Activated T-cell treated with anti-CD3 and anti-CD28 coated beads, Interleukin-2, amount 50 U/mL, for 24 hours (primary cell): ENCODE data around the gene EDAR.

Source experiments
- DNase-seq: peaks from one replicate; pipeline ENCODE4 v3.0.0-alpha.2; 2020
- H3K27ac Mint-ChIP-seq: 2 replicates; pipeline ENCODE4 v1.8.0; 2020; ENCODE audit warnings: mild to moderate bottlenecking, mixed read lengths
- H3K27me3 Mint-ChIP-seq: 2 replicates; pipeline ENCODE4 v1.8.0; 2020; ENCODE audit warnings: mixed read lengths
- H3K36me3 Mint-ChIP-seq: 2 replicates; pipeline ENCODE4 v1.8.0; 2020; ENCODE audit warnings: low read depth, mixed read lengths
- H3K4me1 Mint-ChIP-seq: 2 replicates; pipeline ENCODE4 v1.8.0; 2020; ENCODE audit warnings: low read depth, mixed read lengths
- H3K4me3 Mint-ChIP-seq: 2 replicates; pipeline ENCODE4 v1.8.0; 2020; ENCODE audit warnings: mild to moderate bottlenecking, moderate library complexity, mixed read lengths
- H3K9me3 Mint-ChIP-seq: 2 replicates; pipeline ENCODE4 v1.8.0; 2020; ENCODE audit warnings: mixed read lengths

EDAR gene

GRCh38 chr2:108944601-108945331, 44.3 kb downstream of the EDAR start:
- peaks cover 21% of the 10 kb centered on the region for H3K36me3 Mint-ChIP-seq
- no peaks in the 10 kb centered on the region for H3K27me3 Mint-ChIP-seq
- H3K4me3 Mint-ChIP-seq, result no peak overlapping the region
- H3K4me1 Mint-ChIP-seq, result peaks cover 6% of the 10 kb centered on the region
- no peak for DNase-seq
- no peak overlapping the region for H3K27ac Mint-ChIP-seq
- H3K9me3 Mint-ChIP-seq, result peaks cover 26% of the 10 kb centered on the region

DNA sequence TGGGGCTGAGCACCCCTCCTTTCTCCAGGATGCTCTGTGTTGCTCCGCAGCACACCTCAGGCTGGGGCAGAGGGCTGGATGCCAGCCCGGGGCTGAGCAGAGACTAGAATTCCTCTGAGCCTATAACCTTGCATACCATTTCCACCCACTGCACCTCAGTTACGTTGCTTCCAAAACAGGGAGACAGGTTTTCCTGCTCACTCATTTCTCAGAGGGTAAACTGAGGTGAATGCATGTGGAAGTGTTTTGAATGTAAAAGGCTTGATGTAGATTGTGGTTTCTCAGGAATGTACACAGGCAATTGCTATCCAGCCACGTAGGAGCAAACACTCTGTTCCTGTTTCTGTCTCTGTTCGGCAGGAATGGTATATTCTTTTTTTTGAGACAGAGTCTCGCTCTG, 45.3 kb downstream of the EDAR start:
- H3K27ac Mint-ChIP-seq, result no peak overlapping the region
- no peak for DNase-seq
- peaks cover 24% of the 10 kb centered on the region for H3K9me3 Mint-ChIP-seq
- H3K4me3 Mint-ChIP-seq, result no peak overlapping the region
- no peaks in the 10 kb centered on the region for H3K27me3 Mint-ChIP-seq
- H3K4me1 Mint-ChIP-seq, result peaks cover 13% of the 10 kb centered on the region
- peaks cover 21% of the 10 kb centered on the region for H3K36me3 Mint-ChIP-seq

GRCh38 chr2:108942888-108943287, 46.1 kb downstream of the EDAR start:
- peaks cover 19% of the 10 kb centered on the region for H3K9me3 Mint-ChIP-seq
- H3K4me3 Mint-ChIP-seq, result no peak overlapping the region
- no peaks in the 10 kb centered on the region for H3K27me3 Mint-ChIP-seq
- H3K36me3 Mint-ChIP-seq, result peaks cover 15% of the 10 kb centered on the region
- no peak for DNase-seq
- peaks cover 20% of the 10 kb centered on the region for H3K4me1 Mint-ChIP-seq
- no peak overlapping the region for H3K27ac Mint-ChIP-seq

- peaks cover 25% of the 10 kb centered on the region for H3K4me1 Mint-ChIP-seq
- no peak overlapping the region for H3K27ac Mint-ChIP-seq
Observed at GRCh38 chr2:108942231-108942825, 46.7 kb downstream of the EDAR start.

GRCh38 chr2:108941767-108942166, 47.3 kb downstream of the EDAR start:
- Mint-ChIP-seq H3K4me3 (no peak overlapping the region), H3K27me3 (no peaks in the 10 kb centered on the region), H3K9me3 (peaks cover 11% of the 10 kb centered on the region), H3K27ac (peak overlapping the region; percentile 12), H3K36me3 (peaks cover 6% of the 10 kb centered on the region), H3K4me1 (peaks cover 28% of the 10 kb centered on the region)
- DNase-seq, result no peak

More at GRCh38 chr2:108942231-108942825, 46.7 kb downstream of the EDAR start:
- Mint-ChIP-seq H3K36me3 (peaks cover 11% of the 10 kb centered on the region), H3K9me3 (peaks cover 17% of the 10 kb centered on the region), H3K27me3 (no peaks in the 10 kb centered on the region), H3K4me3 (no peak overlapping the region)
- no peak for DNase-seq

DNA sequence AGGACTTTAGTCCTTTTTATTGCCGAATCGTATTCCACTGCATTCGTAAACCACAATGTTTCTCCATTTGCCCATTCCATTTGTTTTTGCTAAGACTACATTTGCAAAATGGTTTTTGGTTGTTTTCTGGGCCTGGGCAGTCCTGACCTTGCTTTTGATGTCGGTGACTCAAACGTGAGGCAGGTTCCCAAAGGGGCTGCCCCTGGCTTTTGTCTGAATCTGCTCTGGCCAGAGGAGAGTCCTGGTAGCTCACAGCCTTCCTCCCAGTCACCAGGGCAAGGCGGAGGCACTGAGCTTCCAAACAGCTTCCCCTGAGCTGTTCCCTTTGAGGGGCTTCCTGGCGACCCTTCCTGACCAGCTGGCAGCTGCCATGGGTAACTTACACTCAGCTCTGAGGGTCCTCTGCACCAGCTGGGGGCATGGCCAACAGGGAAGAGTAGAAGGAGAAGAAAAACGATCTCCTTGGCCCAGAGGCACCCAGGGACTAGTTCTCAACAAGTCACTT, 47.8 kb downstream of the EDAR start:
- Mint-ChIP-seq H3K36me3 (peaks cover 2% of the 10 kb centered on the region), H3K27ac (peak overlapping the region; percentile 12), H3K9me3 (peaks cover 6% of the 10 kb centered on the region), H3K27me3 (no peaks in the 10 kb centered on the region), H3K4me1 (peaks cover 30% of the 10 kb centered on the region), H3K4me3 (no peak overlapping the region)
- DNase-seq, result no peak

DNA sequence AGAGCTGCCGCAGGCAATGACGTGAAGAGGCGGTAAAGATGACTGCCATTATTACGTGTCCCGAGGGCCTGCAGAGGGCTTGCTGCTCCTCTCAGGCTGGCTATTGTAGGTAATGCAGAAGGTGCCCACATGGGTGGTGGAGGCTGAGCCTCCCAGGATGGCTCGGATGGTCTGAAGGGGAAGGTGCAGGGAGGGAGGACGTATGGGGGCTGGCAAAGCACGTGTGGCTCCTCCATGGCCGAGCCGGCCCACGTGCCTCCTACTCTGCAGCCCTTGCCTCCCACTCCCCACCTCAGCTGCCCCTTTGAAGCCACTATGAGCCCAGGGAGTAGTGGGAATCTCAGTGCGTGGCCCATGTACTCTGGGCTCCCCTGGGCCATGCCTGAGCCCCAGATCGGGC, 48.9 kb downstream of the EDAR start:
- H3K4me1 Mint-ChIP-seq, result peaks cover 30% of the 10 kb centered on the region
- no peak for DNase-seq
- no peaks in the 10 kb centered on the region for H3K9me3 Mint-ChIP-seq
- no peaks in the 10 kb centered on the region for H3K36me3 Mint-ChIP-seq
- H3K27ac Mint-ChIP-seq, result no peak overlapping the region
- H3K27me3 Mint-ChIP-seq, result no peaks in the 10 kb centered on the region
- no peak overlapping the region for H3K4me3 Mint-ChIP-seq

DNA sequence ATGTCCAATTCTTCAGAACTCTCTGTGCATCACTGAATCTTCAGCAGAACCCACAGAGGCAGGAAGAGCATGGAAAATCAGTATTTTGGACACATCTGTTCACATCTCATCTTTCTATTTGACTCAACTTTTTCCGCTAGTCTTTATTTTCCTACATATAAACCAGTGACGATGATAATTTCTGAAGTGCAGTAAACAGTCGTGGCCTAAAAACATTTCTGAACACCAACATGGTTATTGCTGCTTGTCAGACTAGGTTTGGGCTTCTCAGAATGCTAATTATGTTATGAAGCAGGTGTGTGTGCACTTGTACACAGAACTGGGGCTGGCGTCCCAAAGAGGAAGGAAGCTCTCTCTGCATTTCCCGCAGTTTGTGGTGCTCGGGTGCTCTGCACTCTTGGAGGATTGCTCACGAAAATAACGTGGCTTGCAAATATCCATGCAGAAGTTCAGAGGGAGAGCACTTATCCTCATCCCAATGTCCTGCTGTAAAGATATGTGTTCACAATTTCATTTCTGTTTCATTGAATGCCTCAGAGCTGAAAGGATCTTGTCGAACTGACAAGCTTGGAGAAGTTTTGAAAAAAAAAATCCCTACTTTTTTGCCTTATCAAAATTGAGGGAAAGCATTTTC, 50.8 kb downstream of the EDAR start:
- no peaks in the 10 kb centered on the region for H3K9me3 Mint-ChIP-seq
- H3K4me1 Mint-ChIP-seq, result peaks cover 31% of the 10 kb centered on the region
- no peak for DNase-seq
- H3K4me3 Mint-ChIP-seq, result peak overlapping the region; percentile 23
- H3K27ac Mint-ChIP-seq, result peak overlapping the region; percentile 80
- H3K27me3 Mint-ChIP-seq, result no peaks in the 10 kb centered on the region
- H3K36me3 Mint-ChIP-seq, result no peaks in the 10 kb centered on the region

- no peak for DNase-seq
- Mint-ChIP-seq H3K4me1 (peaks cover 31% of the 10 kb centered on the region), H3K9me3 (no peaks in the 10 kb centered on the region), H3K27me3 (no peaks in the 10 kb centered on the region), H3K4me3 (no peak overlapping the region), H3K27ac (peak overlapping the region; percentile 3), H3K36me3 (no peaks in the 10 kb centered on the region)
Observed at GRCh38 chr2:108937367-108938017, 51.5 kb downstream of the EDAR start.

GRCh38 chr2:108936866-108937265, 52.2 kb downstream of the EDAR start:
- Mint-ChIP-seq H3K27ac (peak overlapping the region; percentile 4), H3K4me1 (peaks cover 32% of the 10 kb centered on the region), H3K4me3 (no peak overlapping the region), H3K36me3 (no peaks in the 10 kb centered on the region), H3K27me3 (no peaks in the 10 kb centered on the region), H3K9me3 (no peaks in the 10 kb centered on the region)
- DNase-seq, result no peak

DNA sequence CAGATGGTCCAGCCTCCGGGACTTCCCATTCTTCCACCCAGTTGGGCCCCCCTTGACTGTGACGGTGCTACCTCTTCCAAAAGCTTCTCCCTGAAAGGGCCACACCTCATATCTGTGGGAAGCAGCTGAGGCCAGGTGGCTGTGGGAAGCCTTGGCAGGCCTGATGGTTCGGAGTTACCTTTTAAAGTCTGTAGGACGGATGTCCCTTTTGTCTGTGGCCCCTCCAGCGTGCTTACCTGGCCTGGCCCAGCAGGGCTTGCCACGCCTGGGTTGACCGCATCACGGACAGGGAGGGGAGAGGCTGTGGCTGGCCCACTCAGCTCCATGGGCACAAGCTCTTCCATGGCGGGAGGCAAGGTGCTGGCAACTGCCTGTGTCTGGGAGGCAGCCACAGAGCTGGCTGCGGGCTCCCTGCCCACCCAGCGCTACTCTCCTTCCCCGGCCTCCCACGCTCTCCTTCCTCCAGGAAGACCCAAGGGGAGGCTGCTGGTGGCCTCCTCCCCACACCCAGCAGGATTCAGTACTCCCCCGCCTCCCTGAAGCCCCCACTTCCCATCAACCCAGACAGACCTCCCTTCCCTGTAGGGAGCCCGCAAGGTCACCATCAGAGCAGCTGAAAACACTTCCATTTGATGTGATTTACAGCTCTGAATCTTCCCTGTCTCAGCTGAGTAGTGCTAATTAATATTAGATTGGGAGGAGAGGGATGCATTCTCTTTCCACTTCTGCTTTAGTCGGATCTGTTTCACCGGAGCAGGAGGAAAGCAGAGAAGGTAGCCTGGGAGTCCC, 52.8 kb downstream of the EDAR start:
- Mint-ChIP-seq H3K4me3 (no peak overlapping the region), H3K9me3 (no peaks in the 10 kb centered on the region), H3K27ac (peak overlapping the region; percentile 4), H3K4me1 (peaks cover 35% of the 10 kb centered on the region), H3K36me3 (no peaks in the 10 kb centered on the region), H3K27me3 (no peaks in the 10 kb centered on the region)
- DNase-seq, result no peak

DNA sequence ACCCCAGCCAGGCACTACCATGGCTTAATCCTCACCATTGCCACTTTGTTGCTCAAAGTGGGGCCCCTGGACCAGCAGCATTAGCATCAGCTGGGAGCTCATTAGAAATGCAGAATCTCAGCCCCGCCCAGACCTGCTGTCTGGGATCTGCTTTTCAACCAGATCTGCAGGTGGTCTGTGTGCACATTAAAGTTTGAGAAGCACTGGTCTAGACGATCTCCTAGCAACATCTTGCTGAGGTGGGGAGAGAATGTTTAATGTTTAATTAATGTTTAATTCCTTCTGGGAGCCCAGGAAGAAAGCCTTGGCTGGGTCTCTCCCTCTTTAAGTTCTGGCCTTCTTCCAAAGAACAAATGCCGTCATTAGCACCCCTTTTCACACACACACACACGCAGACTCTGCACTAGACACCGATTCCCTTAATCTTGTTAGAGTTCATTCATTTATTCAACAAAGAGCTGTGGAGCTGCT, 53.7 kb downstream of the EDAR start:
- H3K36me3 Mint-ChIP-seq, result no peaks in the 10 kb centered on the region
- no peak for DNase-seq
- no peaks in the 10 kb centered on the region for H3K27me3 Mint-ChIP-seq
- H3K4me1 Mint-ChIP-seq, result peaks cover 35% of the 10 kb centered on the region
- no peak overlapping the region for H3K27ac Mint-ChIP-seq
- no peaks in the 10 kb centered on the region for H3K9me3 Mint-ChIP-seq
- H3K4me3 Mint-ChIP-seq, result no peak overlapping the region

DNA sequence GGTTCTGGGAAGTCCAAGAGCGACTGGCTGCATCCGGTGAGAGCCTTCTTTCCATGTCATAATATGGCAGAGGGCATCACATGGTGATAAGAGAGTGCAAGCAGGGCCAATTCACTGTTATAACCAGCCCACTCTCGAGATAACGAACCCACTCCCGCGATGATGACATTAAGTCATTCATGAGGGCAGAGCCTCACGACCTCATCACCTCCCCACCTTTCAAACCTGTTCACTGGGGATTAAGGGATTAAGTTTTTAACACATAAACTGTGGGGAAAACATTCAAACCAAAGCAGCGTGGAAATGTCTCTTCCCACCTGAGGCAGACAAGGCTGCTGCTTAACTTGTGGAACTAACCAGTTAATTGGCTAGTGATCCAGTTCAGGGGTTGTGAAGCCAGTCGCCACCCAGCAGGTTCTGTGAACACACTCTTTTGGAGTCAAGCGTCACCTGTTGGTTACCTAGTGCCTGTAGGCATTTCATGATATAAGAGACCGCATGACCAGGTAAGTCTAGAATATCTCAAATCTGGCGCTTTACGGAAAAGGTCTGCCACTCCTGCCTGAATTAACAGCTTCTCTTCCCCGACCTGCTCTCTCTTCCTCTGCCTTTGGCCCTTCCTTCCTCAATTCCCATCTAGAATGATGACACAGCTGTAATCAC, 54.3 kb downstream of the EDAR start:
- peaks cover 32% of the 10 kb centered on the region for H3K4me1 Mint-ChIP-seq
- H3K27ac Mint-ChIP-seq, result no peak overlapping the region
- H3K27me3 Mint-ChIP-seq, result no peaks in the 10 kb centered on the region

More for the DNA sequence above, 54.3 kb downstream of the EDAR start:
- DNase-seq, result no peak
- no peak overlapping the region for H3K4me3 Mint-ChIP-seq
- no peaks in the 10 kb centered on the region for H3K36me3 Mint-ChIP-seq
- no peaks in the 10 kb centered on the region for H3K9me3 Mint-ChIP-seq
